Neural cell (in vitro differentiated cells): Measurements from ENCODE around the gene B3GALT4. TPM values are rescaled to one million over a fixed set of nuclear protein-coding genes. Genes with fewer than 3 reads are reported as not detected.
A peak's percentile ranks its signal among the peaks of the same experiment; 100 is the strongest.

Experiments
- H2AFZ ChIP-seq: fragments of 200-600, 300-800 bp; sonication (generic), shearing (Covaris generic); 2 replicates; pipeline ENCODE4 v1.6.0; 2014; ENCODE audit warnings: low read depth, mild to moderate bottlenecking, antibody characterized with exemption, low read length, moderate library complexity
- H3F3A ChIP-seq: fragments of 200-600 bp; shearing (Covaris generic); 2 replicates; pipeline ENCODE4 v1.6.1; 2016; ENCODE audit warnings: mild to moderate bottlenecking, moderate library complexity, mixed read lengths, antibody characterized with exemption, low read length; ENCODE audit not compliant: insufficient read depth, poor library complexity, severe bottlenecking
- H3K27ac ChIP-seq: fragments of 200-600, 300-800 bp; sonication (generic), shearing (Covaris generic); 2 replicates; pipeline ENCODE4 v1.5.1; 2014; ENCODE audit warnings: mild to moderate bottlenecking, low read length, moderate library complexity
- H3K27me3 ChIP-seq: fragments of 300-800, 200-600 bp; sonication (generic), shearing (Covaris generic); 2 replicates; pipeline ENCODE4 v1.6.0; 2014; ENCODE audit warnings: mild to moderate bottlenecking, low read depth, low read length, moderate library complexity; ENCODE audit not compliant: insufficient read depth
- H3K36me3 ChIP-seq: fragments of 300-800, 200-600 bp; sonication (generic), shearing (Covaris generic); 2 replicates; pipeline ENCODE4 v1.5.1; 2014; ENCODE audit warnings: mild to moderate bottlenecking, antibody characterized with exemption, low read length, moderate library complexity; ENCODE audit not compliant: insufficient read depth
- H3K4me2 ChIP-seq: fragments of 300-800, 200-600 bp; sonication (generic), shearing (Covaris generic); 2 replicates; pipeline ENCODE4 v1.6.0; 2014; ENCODE audit warnings: mild to moderate bottlenecking, low read length
- H3K4me3 ChIP-seq: fragments of 300-800, 200-600 bp; sonication (generic), shearing (Covaris generic); 2 replicates; pipeline ENCODE4 v1.5.1; 2014; ENCODE audit warnings: mild to moderate bottlenecking, low read length, moderate library complexity
- H3K79me2 ChIP-seq: fragments of 200-600 bp; shearing (Covaris generic); replicated peaks from 2 replicates; pipeline ENCODE4 v1.6.0; 2014; ENCODE audit warnings: mild to moderate bottlenecking, low read length, moderate library complexity; ENCODE audit not compliant: insufficient read depth
- H3K9ac ChIP-seq: fragments of 300-800, 200-600 bp; sonication (generic), shearing (Covaris generic); 2 replicates; pipeline ENCODE4 v1.6.1; 2016; ENCODE audit warnings: mild to moderate bottlenecking, low read length, mixed read lengths
- H3K9me2 ChIP-seq: fragments of 200-600 bp; shearing (Covaris generic); 2 replicates; pipeline ENCODE4 v1.6.1; 2016; ENCODE audit warnings: mild to moderate bottlenecking, low read length, mixed read lengths; ENCODE audit not compliant: insufficient read depth
- H3K9me3 ChIP-seq: fragments of 200-600, 300-800 bp; sonication (generic), shearing (Covaris generic); 2 replicates; pipeline ENCODE4 v1.6.1; 2016; ENCODE audit warnings: mild to moderate bottlenecking, mixed run types, low read length, moderate library complexity, mixed read lengths
- H4K20me1 ChIP-seq: fragments of 200-600 bp; shearing (Covaris generic); 2 replicates; pipeline ENCODE4 v1.6.1; 2016; ENCODE audit warnings: mild to moderate bottlenecking, mixed run types; ENCODE audit not compliant: insufficient read depth
- EP300 ChIP-seq: fragments of 450-650 bp; conservative IDR thresholded peaks from 2 replicates; pipeline ENCODE4 v1.6.1; 2014; ENCODE audit warnings: antibody characterized with exemption, mild to moderate bottlenecking, moderate library complexity; ENCODE audit not compliant: poor library complexity, severe bottlenecking
- EZH2 ChIP-seq: fragments of 200-600, 300-800 bp; shearing (Covaris generic), sonication (generic); IDR thresholded peaks from 2 replicates; pipeline ENCODE4 v1.6.1; 2014; ENCODE audit warnings: antibody characterized with exemption, low read length, borderline replicate concordance, mild to moderate bottlenecking; ENCODE audit not compliant: insufficient read depth, poor library complexity, severe bottlenecking
- MXI1 ChIP-seq: fragments of 450-650 bp; conservative IDR thresholded peaks from 2 replicates; pipeline ENCODE4 v1.6.1; 2014; ENCODE audit warnings: antibody characterized with exemption, mild to moderate bottlenecking; ENCODE audit not compliant: poor library complexity, severe bottlenecking
- SMC3 ChIP-seq: fragments of 450-650 bp; conservative IDR thresholded peaks from 2 replicates; pipeline ENCODE4 v1.6.1; 2014; ENCODE audit warnings: antibody characterized with exemption, mild to moderate bottlenecking, moderate library complexity; ENCODE audit not compliant: poor library complexity
- polyA plus RNA-seq: library from polyadenylated mRNA; depleted of rRNA; stranded (reverse); fragments of >200 nt; gene quantifications from 2 replicates; pipeline ENCODE4 v1.2.3, GENCODE V29; 2014
- TF ChIP-seq, protein P1 (sequence below): fragments of 450-650 bp; IDR thresholded peaks from 2 replicates; pipeline ENCODE4 v1.5.1; 2014; ENCODE audit warnings: antibody characterized with exemption, mild to moderate bottlenecking, moderate library complexity; ENCODE audit not compliant: poor library complexity, severe bottlenecking

The B3GALT4 gene
- polyA plus RNA-seq, 1 donor from 2014 or later, result 2.5 TPM

- H2AFZ ChIP-seq, result no peak overlapping the region
These were observed 20.0 kb downstream of the B3GALT4 start for GRCh38 chr6:33296797-33297405.

GRCh38 chr6:33297406-33297955, 20.6 kb downstream of the B3GALT4 start:
- H2AFZ ChIP-seq, result no peak overlapping the region

More at GRCh38 chr6:33296797-33297405, 20.0 kb downstream of the B3GALT4 start:
- Histone ChIP-seq H3F3A (no peaks in the 10 kb centered on the region), H3K4me2 (no peak overlapping the region), H3K4me3 (peak overlapping the region; percentile 91), H3K9me2 (no peaks in the 10 kb centered on the region), H4K20me1 (no peaks in the 10 kb centered on the region), H3K9me3 (no peaks in the 10 kb centered on the region), H3K9ac (no peak overlapping the region), H3K27me3 (no peaks in the 10 kb centered on the region), H3K27ac (no peak overlapping the region), H3K79me2 (peaks cover 11% of the 10 kb centered on the region), H3K36me3 (no peaks in the 10 kb centered on the region)
- TF ChIP-seq, protein P1, sequence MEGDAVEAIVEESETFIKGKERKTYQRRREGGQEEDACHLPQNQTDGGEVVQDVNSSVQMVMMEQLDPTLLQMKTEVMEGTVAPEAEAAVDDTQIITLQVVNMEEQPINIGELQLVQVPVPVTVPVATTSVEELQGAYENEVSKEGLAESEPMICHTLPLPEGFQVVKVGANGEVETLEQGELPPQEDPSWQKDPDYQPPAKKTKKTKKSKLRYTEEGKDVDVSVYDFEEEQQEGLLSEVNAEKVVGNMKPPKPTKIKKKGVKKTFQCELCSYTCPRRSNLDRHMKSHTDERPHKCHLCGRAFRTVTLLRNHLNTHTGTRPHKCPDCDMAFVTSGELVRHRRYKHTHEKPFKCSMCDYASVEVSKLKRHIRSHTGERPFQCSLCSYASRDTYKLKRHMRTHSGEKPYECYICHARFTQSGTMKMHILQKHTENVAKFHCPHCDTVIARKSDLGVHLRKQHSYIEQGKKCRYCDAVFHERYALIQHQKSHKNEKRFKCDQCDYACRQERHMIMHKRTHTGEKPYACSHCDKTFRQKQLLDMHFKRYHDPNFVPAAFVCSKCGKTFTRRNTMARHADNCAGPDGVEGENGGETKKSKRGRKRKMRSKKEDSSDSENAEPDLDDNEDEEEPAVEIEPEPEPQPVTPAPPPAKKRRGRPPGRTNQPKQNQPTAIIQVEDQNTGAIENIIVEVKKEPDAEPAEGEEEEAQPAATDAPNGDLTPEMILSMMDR, result no peak
- no peak for TF ChIP-seq EP300
- TF ChIP-seq SMC3, result no peak
- TF ChIP-seq EZH2, result no peak

GRCh38 chr6:33297956-33298772, 21.2 kb downstream of the B3GALT4 start:
- peak overlapping the region; percentile 91 for H3K4me3 ChIP-seq
- H3K9me2 ChIP-seq, result no peaks in the 10 kb centered on the region
- H3K4me2 ChIP-seq, result peak overlapping the region; percentile 68
- H3K79me2 ChIP-seq, result peaks cover 12% of the 10 kb centered on the region
- H3F3A ChIP-seq, result no peaks in the 10 kb centered on the region
- H3K9me3 ChIP-seq, result no peaks in the 10 kb centered on the region
- TF ChIP-seq MXI1, result no peak
- TF ChIP-seq, protein P1, result peak; percentile 27
- H4K20me1 ChIP-seq, result no peaks in the 10 kb centered on the region
- H2AFZ ChIP-seq, result peak overlapping the region; percentile 77
- H3K27me3 ChIP-seq, result no peaks in the 10 kb centered on the region
- H3K9ac ChIP-seq, result peak overlapping the region; percentile 94
- H3K27ac ChIP-seq, result peak overlapping the region; percentile 96
- no peaks in the 10 kb centered on the region for H3K36me3 ChIP-seq

More at GRCh38 chr6:33297406-33297955, 20.6 kb downstream of the B3GALT4 start:
- Histone ChIP-seq H3K4me3 (peak overlapping the region; percentile 91), H4K20me1 (no peaks in the 10 kb centered on the region), H3K27ac (no peak overlapping the region), H3K9me3 (no peaks in the 10 kb centered on the region), H3K9ac (peak overlapping the region; percentile 94), H3K36me3 (no peaks in the 10 kb centered on the region), H3K27me3 (no peaks in the 10 kb centered on the region), H3K9me2 (no peaks in the 10 kb centered on the region), H3F3A (no peaks in the 10 kb centered on the region), H3K4me2 (no peak overlapping the region), H3K79me2 (peaks cover 12% of the 10 kb centered on the region)
- TF ChIP-seq SMC3, result no peak
- no peak for TF ChIP-seq EP300
